Stimulated activated CD8-positive, alpha-beta memory T cell treated with anti-CD3 and anti-CD28 coated beads, Interleukin-7, amount 100 ng/mL, for 4 hours (primary cell): Measurements from ENCODE around the gene BARD1.
"Not testable (repeated sequence)": the region's sequence is repeated elsewhere in the genome, so short reads cannot be mapped to it uniquely, and the experiment has no call there.

ENCODE experiments used
- DNase-seq, 2 donors: peaks; one replicate each; pipeline ENCODE4 v3.0.0-alpha.2; 2020; ENCODE audit warnings: low read depth in 2 of 2

The BARD1 gene

GRCh38 chr2:214808981-214809750 lies at the start of gene BARD1:
TSS of gene BARD1 (minus strand) at chr2:214809683. CDS start at chr2:214809569, 114 bp downstream.
- peak; percentile 26 to 50 for DNase-seq

GRCh38 chr2:214856137-214856536 lies 46.7 kb upstream of the BARD1 start:
- no peak for DNase-seq

GRCh38 chr2:214853906-214854305 lies 44.4 kb upstream of the BARD1 start:
- no peak for DNase-seq

- no peak for DNase-seq
These were observed 34.3 kb upstream of the BARD1 start for GRCh38 chr2:214843823-214844222.

GRCh38 chr2:214839464-214839863 lies 30.0 kb upstream of the BARD1 start:
- DNase-seq: no peak

- DNase-seq: no peak
These were observed 28.0 kb upstream of the BARD1 start for GRCh38 chr2:214837466-214837865.

GRCh38 chr2:214836568-214836967 lies 27.1 kb upstream of the BARD1 start:
- DNase-seq: no peak

- no peak for DNase-seq
These were observed 21.4 kb upstream of the BARD1 start for GRCh38 chr2:214830794-214831346.

- no peak for DNase-seq
These were observed 6.6 kb upstream of the BARD1 start for GRCh38 chr2:214816008-214816533.

- no peak for DNase-seq
These were observed 1.2 kb upstream of the BARD1 start for GRCh38 chr2:214810671-214811070.

- DNase-seq: peak; percentile 95 to 99
These were observed 475 bp upstream of the BARD1 start for GRCh38 chr2:214809751-214810564.

- DNase-seq: no peak
These were observed 1.8 kb downstream of the BARD1 start for GRCh38 chr2:214807653-214808052.

- no peak for DNase-seq
These were observed 7.6 kb downstream of the BARD1 start for GRCh38 chr2:214801768-214802397.

GRCh38 chr2:214801068-214801467 lies 8.4 kb downstream of the BARD1 start:
- DNase-seq: no peak

- no peak for DNase-seq
These were observed 9.3 kb downstream of the BARD1 start for GRCh38 chr2:214800180-214800579.

GRCh38 chr2:214796911-214797310 lies 12.6 kb downstream of the BARD1 start:
- no peak for DNase-seq

GRCh38 chr2:214783181-214783580 lies 26.3 kb downstream of the BARD1 start:
- not testable (repeated sequence) for DNase-seq

- DNase-seq: no peak
These were observed 26.8 kb downstream of the BARD1 start for GRCh38 chr2:214782671-214783070.

- DNase-seq: no peak
These were observed 28.3 kb downstream of the BARD1 start for GRCh38 chr2:214781226-214781625.

- DNase-seq: no peak
These were observed 33.5 kb downstream of the BARD1 start for GRCh38 chr2:214775971-214776370.

GRCh38 chr2:214774108-214774507 lies 35.4 kb downstream of the BARD1 start:
- DNase-seq: no peak

GRCh38 chr2:214772443-214773015 lies 37.0 kb downstream of the BARD1 start:
- DNase-seq: no peak
